ENCODE results near the gene ZNF366.

GRCh38 chr5:72467461-72467860 is 39.7 kb downstream of the ZNF366 start:
- TF ChIP-seq CTCF (IDR thresholded peaks at IDR 0.05) (no peak), POLR2A (IDR thresholded peaks at IDR 0.05) (no peak)

Measured in right lobe of liver (tissue), 4 donors.